OCI-LY7 (cell line): ENCODE measurements around the gene CEP76. TPM values are rescaled to one million over a fixed set of nuclear protein-coding genes. Genes with fewer than 3 reads are reported as not detected.

ENCODE experiments used
- BruUV-seq: library from RNA; stranded (reverse); fragments of 400-500 nt; replicated peaks from 2 replicates; lab custom pipeline; 2021; lab: Mats Ljungman, UMichigan
- CTCF ChIA-PET: fragments of 300-600 bp; sonication (Branson Sonifier 250); formaldehyde crosslinking; loops from one replicate; lab custom pipeline; 2022; ENCODE audit warnings: antibody characterized with exemption; ENCODE audit not compliant: unreplicated experiment; lab: Charles Lee
- POLR2A ChIA-PET: fragments of 300-600 bp; sonication (Branson Sonifier 250); formaldehyde crosslinking; loops from one replicate; lab custom pipeline; 2022; ENCODE audit warnings: antibody characterized with exemption; lab: Charles Lee
- DNase-seq: peaks from one replicate; pipeline ENCODE4 v3.0.0-alpha.2; 2015; ENCODE audit warnings: low spot score
- H2AFZ ChIP-seq: fragments of 200-600 bp; sonication (generic), shearing (Covaris generic); 2 replicates; pipeline ENCODE4 v1.6.1; 2014; ENCODE audit warnings: mild to moderate bottlenecking, antibody characterized with exemption, low read length, moderate library complexity
- H3K27ac ChIP-seq: fragments of 200-600 bp; sonication (generic); 2 replicates; pipeline ENCODE4 v1.5.1; 2014; ENCODE audit warnings: mixed run types, low read depth, mild to moderate bottlenecking, moderate library complexity, low read length, inconsistent platforms; ENCODE audit not compliant: poor library complexity, severe bottlenecking
- H3K36me3 ChIP-seq: fragments of 200-600 bp; sonication (generic); 2 replicates; pipeline ENCODE4 v1.6.1; 2014; ENCODE audit warnings: mild to moderate bottlenecking, antibody characterized with exemption, low read length, moderate library complexity, mixed read lengths; ENCODE audit not compliant: insufficient read depth
- H3K4me1 ChIP-seq: fragments of 200-600 bp; sonication (generic); 2 replicates; pipeline ENCODE4 v1.5.1; 2014; ENCODE audit warnings: mild to moderate bottlenecking, low read length; ENCODE audit not compliant: insufficient read depth, poor library complexity, severe bottlenecking
- H3K4me2 ChIP-seq: fragments of 200-600 bp; sonication (generic); 2 replicates; pipeline ENCODE4 v1.6.1; 2014; ENCODE audit warnings: mild to moderate bottlenecking, low read length
- H3K4me3 ChIP-seq: fragments of 200-600 bp; sonication (generic); 2 replicates; pipeline ENCODE4 v1.5.1; 2014; ENCODE audit warnings: mild to moderate bottlenecking, low read depth, low read length; ENCODE audit not compliant: poor library complexity, severe bottlenecking
- H3K79me2 ChIP-seq: fragments of 200-600 bp; sonication (generic); 2 replicates; pipeline ENCODE4 v1.6.1; 2016; ENCODE audit warnings: low read depth, mild to moderate bottlenecking, low read length, moderate library complexity, mixed read lengths; ENCODE audit not compliant: insufficient read depth
- H3K9me2 ChIP-seq: fragments of 200-600 bp; sonication (generic); 2 replicates; pipeline ENCODE4 v1.6.1; 2016; ENCODE audit warnings: mild to moderate bottlenecking, low read length, mixed read lengths; ENCODE audit not compliant: insufficient read depth
- H3K9me3 ChIP-seq: fragments of 200-600 bp; sonication (generic); 2 replicates; pipeline ENCODE4 v1.6.1; 2014; ENCODE audit warnings: mild to moderate bottlenecking, mixed run types, low read length, mixed read lengths
- H4K20me1 ChIP-seq: fragments of 200-600 bp; sonication (generic); 2 replicates; pipeline ENCODE4 v1.6.1; 2014; ENCODE audit warnings: mild to moderate bottlenecking, antibody characterized with exemption, low read length, moderate library complexity, mixed read lengths; ENCODE audit not compliant: insufficient read depth
- EZH2phosphoT487 ChIP-seq: fragments of 200-600 bp; sonication (generic); IDR thresholded peaks from 2 replicates; pipeline ENCODE4 v1.6.1; 2018; ENCODE audit warnings: low read depth, borderline replicate concordance, mild to moderate bottlenecking, mixed run types, antibody characterized with exemption, low read length, moderate library complexity, mixed read lengths
- intact Hi-C: fragments of 100-400 bp; cut with micrococcal nuclease; formaldehyde crosslinking; loops from one replicate; pipeline ENCODE4 v1.10.0; 2022; ENCODE audit not compliant: unreplicated experiment
- total RNA-seq, 2 experiments: library from RNA; depleted of rRNA in 1 of 2; stranded (reverse); fragments of >200 nt in 1 of 2; shearing (Covaris generic) in 1 of 2; gene quantifications; 2 replicates each; pipeline ENCODE4 v1.2.3, GENCODE V29; 2014 to 2022
- TF ChIP-seq, protein P1 (sequence below): fragments of 200-600 bp; sonication (generic); conservative IDR thresholded peaks from 2 replicates; pipeline ENCODE4 v1.5.1; 2014; ENCODE audit warnings: mild to moderate bottlenecking, antibody characterized with exemption, low read length, moderate library complexity, mixed read lengths

Gene CEP76
- total RNA-seq, 2 experiments from 2014 or later = 14.1 to 22.1 TPM

DNA sequence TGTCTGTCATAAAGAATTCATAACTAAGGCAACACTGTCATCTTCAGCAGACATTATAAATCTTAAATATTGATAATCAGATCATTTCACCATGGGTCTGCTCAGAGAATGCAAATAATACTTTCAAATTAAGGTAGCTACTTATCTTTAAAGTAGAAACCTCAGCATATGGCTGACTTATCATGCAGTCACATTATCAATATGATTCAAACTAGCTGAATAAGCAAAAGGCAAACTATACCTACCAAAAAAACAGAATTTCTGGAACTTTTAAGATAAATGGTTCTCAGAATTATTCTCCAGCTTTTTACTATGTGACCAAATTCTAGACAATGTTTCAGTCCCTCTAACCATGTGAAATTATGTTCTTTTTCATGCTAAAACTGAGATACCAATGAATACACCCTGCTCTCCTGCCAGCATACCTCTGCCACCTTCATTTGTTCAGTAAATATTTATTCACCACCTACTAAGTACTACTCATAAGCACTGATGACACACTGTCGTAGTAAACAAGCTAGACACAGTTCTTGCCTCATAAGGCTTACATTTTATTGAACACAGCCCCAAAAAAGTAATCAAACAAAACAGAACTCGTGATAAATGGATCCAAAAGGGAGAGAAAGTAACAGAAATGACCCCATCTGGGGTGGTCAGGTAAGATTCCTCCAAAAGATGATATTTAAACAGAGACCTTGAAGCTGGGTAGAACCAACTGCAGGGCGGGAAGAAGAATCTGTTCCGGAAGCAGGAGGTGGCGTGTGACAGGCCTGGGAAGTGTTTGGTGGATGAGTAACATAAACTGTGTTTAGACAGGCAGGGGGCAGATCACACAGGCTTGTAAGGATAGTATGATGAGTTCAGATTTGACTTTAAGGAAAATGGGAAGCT lies 62.3 kb downstream of the CEP76 start:
- H4K20me1 ChIP-seq = no peaks in the 10 kb centered on the region
- TF ChIP-seq EZH2phosphoT487 = no peak
- TF ChIP-seq, protein P1, sequence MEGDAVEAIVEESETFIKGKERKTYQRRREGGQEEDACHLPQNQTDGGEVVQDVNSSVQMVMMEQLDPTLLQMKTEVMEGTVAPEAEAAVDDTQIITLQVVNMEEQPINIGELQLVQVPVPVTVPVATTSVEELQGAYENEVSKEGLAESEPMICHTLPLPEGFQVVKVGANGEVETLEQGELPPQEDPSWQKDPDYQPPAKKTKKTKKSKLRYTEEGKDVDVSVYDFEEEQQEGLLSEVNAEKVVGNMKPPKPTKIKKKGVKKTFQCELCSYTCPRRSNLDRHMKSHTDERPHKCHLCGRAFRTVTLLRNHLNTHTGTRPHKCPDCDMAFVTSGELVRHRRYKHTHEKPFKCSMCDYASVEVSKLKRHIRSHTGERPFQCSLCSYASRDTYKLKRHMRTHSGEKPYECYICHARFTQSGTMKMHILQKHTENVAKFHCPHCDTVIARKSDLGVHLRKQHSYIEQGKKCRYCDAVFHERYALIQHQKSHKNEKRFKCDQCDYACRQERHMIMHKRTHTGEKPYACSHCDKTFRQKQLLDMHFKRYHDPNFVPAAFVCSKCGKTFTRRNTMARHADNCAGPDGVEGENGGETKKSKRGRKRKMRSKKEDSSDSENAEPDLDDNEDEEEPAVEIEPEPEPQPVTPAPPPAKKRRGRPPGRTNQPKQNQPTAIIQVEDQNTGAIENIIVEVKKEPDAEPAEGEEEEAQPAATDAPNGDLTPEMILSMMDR = no peak
- H3K27ac ChIP-seq = no peak overlapping the region
- H3K79me2 ChIP-seq = no peaks in the 10 kb centered on the region
- H3K4me3 ChIP-seq = no peak overlapping the region
- no peak for DNase-seq
- no peaks in the 10 kb centered on the region for H3K4me1 ChIP-seq
- intact Hi-C loops = no loop called here
- no peak overlapping the region for H3K4me2 ChIP-seq
- no TSS peak for BruUV-seq
- H3K36me3 ChIP-seq = no peaks in the 10 kb centered on the region
- CTCF ChIA-PET = no interaction called here
- POLR2A ChIA-PET = interaction anchor here (0.7 to 0.9 kb wide), 2 partner anchors 12 to 263 kb away, joined by 3 to 4 read pairs; partner anchors contain the start of gene AFG3L2
- no peaks in the 10 kb centered on the region for H3K9me3 ChIP-seq
- H3K9me2 ChIP-seq = no peaks in the 10 kb centered on the region
- no peak overlapping the region for H2AFZ ChIP-seq

DNA sequence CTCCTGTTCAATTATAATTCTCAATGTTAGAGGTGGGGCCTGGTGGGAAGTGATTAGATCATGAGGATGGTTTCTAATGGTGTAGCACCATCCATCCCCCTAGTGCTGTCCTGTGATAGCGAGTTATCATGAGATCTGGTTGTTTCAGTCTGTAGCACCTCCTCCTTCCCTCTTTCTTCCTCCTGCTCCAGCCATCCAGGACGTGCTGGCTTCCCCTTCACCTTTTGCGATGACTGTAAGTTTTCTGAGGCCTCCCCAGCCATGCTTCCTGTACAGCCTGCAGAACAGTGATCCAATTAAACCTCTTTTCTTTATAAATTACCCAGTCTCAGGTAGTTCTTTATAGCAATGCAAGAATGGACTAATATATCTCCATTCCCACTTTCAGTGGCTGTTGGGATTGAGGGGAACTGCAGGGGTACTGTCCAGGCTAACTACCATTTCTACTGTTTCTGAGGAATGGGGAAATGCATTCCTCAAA lies 63.8 kb downstream of the CEP76 start:
- Histone ChIP-seq H3K27ac (no peak overlapping the region), H3K9me3 (no peaks in the 10 kb centered on the region), H3K79me2 (no peaks in the 10 kb centered on the region), H3K9me2 (no peaks in the 10 kb centered on the region), H4K20me1 (no peaks in the 10 kb centered on the region), H3K4me2 (no peak overlapping the region), H3K4me3 (no peak overlapping the region), H3K4me1 (no peaks in the 10 kb centered on the region), H3K36me3 (no peaks in the 10 kb centered on the region), H2AFZ (no peak overlapping the region)
- BruUV-seq = no TSS peak
- DNase-seq = no peak
- no peak for TF ChIP-seq EZH2phosphoT487
- TF ChIP-seq, protein P1 = no peak
- intact Hi-C loops = no loop called here
- ChIA-PET POLR2A (interaction anchor here (0.7 kb wide), 1 partner anchor 241 kb away, joined by 4 read pairs; no protein-coding TSS in a partner anchor), CTCF (no interaction called here)
